Lower leg skin (tissue), 4 donors: ENCODE data around the gene TBXAS1. TPM values are rescaled to one million over a fixed set of nuclear protein-coding genes. Genes with fewer than 3 reads are reported as not detected.
A peak's percentile ranks its signal among the peaks of the same experiment; 100 is the strongest.

ENCODE experiments used
- DNase-seq, 2 donors: peaks; one replicate each; pipeline ENCODE4 v3.0.0-alpha.2; 2019; ENCODE audit warnings: low spot score in 2 of 2
- H3K4me3 ChIP-seq: fragments of 200-600 bp; sonication (generic); 2 replicates; pipeline ENCODE4 v1.5.1; 2017; ENCODE audit warnings: mild to moderate bottlenecking, low read depth; ENCODE audit not compliant: poor library complexity, severe bottlenecking
- POLR2A ChIP-seq, 2 donors: fragments of 450-650 bp; IDR thresholded peaks; one replicate each; pipeline ENCODE4 v1.6.1; 2016 to 2017; ENCODE audit warnings: antibody characterized with exemption in 2 of 2, mild to moderate bottlenecking in 1 of 2, moderate library complexity in 1 of 2
- WGBS, 2 donors: methylation state at CpG; one replicate each; pipeline ENCODE4 v1.1.5; 2018; 5-methylcytosine and 5-hydroxymethylcytosine counted together
- intact Hi-C: fragments of 100-400 bp; cut with DNase I; formaldehyde crosslinking; loops from one replicate; pipeline ENCODE4 v1.15.0; 2023; ENCODE audit warnings: low total_unique reads
- total RNA-seq, 4 donors: library from RNA; depleted of rRNA; stranded (reverse); fragments of >200 nt; gene quantifications; one replicate each; pipeline ENCODE4 v1.1.0, GENCODE V29; 2016
- TF ChIP-seq, protein P1 (sequence below), 3 donors: fragments of 450-650 bp; IDR thresholded peaks; one replicate each; pipeline ENCODE4 v1.5.1; 2016; ENCODE audit warnings: antibody characterized with exemption in 3 of 3, mild to moderate bottlenecking in 3 of 3, moderate library complexity in 2 of 3

Gene TBXAS1
- total RNA-seq, 4 donors from 2014 or later, result 0.91 to 9.9 (median 2.4) TPM

GRCh38 chr7:139797607-139798006 is 31.5 kb upstream of the TBXAS1 start:
- TF ChIP-seq POLR2A (IDR thresholded peaks at IDR 0.05), result no peak
- TF ChIP-seq, protein P1, sequence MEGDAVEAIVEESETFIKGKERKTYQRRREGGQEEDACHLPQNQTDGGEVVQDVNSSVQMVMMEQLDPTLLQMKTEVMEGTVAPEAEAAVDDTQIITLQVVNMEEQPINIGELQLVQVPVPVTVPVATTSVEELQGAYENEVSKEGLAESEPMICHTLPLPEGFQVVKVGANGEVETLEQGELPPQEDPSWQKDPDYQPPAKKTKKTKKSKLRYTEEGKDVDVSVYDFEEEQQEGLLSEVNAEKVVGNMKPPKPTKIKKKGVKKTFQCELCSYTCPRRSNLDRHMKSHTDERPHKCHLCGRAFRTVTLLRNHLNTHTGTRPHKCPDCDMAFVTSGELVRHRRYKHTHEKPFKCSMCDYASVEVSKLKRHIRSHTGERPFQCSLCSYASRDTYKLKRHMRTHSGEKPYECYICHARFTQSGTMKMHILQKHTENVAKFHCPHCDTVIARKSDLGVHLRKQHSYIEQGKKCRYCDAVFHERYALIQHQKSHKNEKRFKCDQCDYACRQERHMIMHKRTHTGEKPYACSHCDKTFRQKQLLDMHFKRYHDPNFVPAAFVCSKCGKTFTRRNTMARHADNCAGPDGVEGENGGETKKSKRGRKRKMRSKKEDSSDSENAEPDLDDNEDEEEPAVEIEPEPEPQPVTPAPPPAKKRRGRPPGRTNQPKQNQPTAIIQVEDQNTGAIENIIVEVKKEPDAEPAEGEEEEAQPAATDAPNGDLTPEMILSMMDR (IDR thresholded peaks at IDR 0.05), result no peak
- intact Hi-C loops, result no loop called here
- DNase-seq, result no peak
- WGBS, 2 donors, result 68 to 70% methylated on average over 2 of the region's 2 CpGs
- no peak overlapping the region for H3K4me3 ChIP-seq

GRCh38 chr7:139798221-139798620 is 30.8 kb upstream of the TBXAS1 start:
- H3K4me3 ChIP-seq, result no peak overlapping the region
- 14 to 23% methylated on average over 10 of the region's 10 CpGs for WGBS, 2 donors
- DNase-seq, result no peak
- intact Hi-C loops, result no loop called here
- TF ChIP-seq, protein P1 (IDR thresholded peaks at IDR 0.05), result no peak
- no peak for TF ChIP-seq POLR2A (IDR thresholded peaks at IDR 0.05)

DNA sequence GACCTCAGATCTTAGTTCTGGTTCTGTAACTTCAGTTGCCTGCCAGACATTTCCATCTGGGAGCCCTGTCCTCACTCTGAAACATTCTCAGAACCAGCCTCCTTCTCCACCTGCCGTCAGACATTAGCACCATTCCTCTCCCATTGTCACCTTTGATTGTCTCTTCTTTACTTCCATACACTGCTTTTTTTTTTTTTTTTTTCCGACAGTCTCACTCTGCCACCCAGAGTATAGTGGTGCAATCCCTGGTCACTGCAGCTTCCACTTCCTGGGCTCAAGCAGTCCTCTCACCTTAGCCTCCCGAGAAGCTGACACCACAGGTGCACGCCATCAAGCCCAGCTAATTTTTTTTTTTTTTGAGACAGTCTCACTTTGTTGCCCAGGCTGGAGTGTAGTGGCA is 30.2 kb upstream of the TBXAS1 start:
- TF ChIP-seq, protein P1 (IDR thresholded peaks at IDR 0.05), result no peak
- TF ChIP-seq POLR2A (IDR thresholded peaks at IDR 0.05), result no peak
- 92 to 94% methylated on average over 3 to 4 of the region's 4 CpGs for WGBS, 2 donors
- no peak for DNase-seq

DNA sequence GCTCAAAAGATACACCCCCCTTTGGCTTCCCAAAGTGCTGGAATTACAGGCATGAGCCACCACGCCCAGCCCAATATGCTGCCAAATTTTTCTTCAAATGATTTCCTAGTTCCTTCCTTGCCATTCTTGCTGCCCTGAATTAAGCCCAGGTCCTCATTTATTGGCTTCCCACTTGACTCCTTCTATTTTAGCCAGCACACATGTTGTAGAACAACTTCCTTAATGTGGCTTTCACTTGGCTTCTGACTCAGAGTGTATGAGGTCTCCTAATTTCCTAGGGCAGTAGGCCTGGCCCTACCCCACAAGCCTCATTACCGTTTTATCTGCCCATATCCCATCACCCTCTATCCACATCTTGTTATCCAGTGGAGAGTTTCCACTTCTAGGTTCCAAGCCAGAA is 29.5 kb upstream of the TBXAS1 start:
- WGBS, 2 donors, result 27 to 33% methylated on average over 2 of the region's 2 CpGs
- no peak for TF ChIP-seq POLR2A (IDR thresholded peaks at IDR 0.05)
- TF ChIP-seq, protein P1 (IDR thresholded peaks at IDR 0.05), result no peak
- no peak for DNase-seq
- H3K4me3 ChIP-seq, result no peak overlapping the region
- intact Hi-C loops, result no loop called here

More for the DNA sequence above, 30.2 kb upstream of the TBXAS1 start:
- H3K4me3 ChIP-seq, result no peak overlapping the region
- intact Hi-C loops, result no loop called here

- 95% methylated on average over 1 of the region's 1 CpG for WGBS, 2 donors
These were observed 24.5 kb upstream of the TBXAS1 start for GRCh38 chr7:139804571-139804970.

DNA sequence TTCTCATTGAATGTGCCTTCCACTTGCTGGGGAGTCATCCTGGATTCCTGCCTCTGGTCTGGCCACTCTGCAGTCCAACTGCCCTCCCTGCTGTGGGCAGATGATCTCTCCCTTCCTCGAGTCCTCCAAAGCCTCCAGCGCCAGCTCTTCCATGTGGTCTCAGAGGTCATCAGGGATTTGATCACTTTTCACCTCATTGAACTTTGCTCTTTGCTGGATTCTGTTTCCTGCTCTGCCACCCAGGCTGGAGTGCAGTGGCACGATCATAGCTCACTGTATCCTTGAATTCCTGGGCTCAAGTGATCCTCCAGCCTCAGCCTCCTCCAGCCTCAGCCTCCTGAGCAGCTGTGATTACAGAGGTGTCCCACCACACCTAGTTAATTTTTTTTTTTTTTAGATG is 22.1 kb upstream of the TBXAS1 start:
- peak in 1 of 2 donors; percentile 26 for DNase-seq
- TF ChIP-seq POLR2A (IDR thresholded peaks at IDR 0.05), result no peak
- TF ChIP-seq, protein P1 (IDR thresholded peaks at IDR 0.05), result no peak
- no peak overlapping the region for H3K4me3 ChIP-seq
- intact Hi-C loops, result no loop called here
- 67 to 78% methylated on average over 3 of the region's 3 CpGs for WGBS, 2 donors

More at GRCh38 chr7:139804571-139804970, 24.5 kb upstream of the TBXAS1 start:
- no peak for DNase-seq
- intact Hi-C loops, result no loop called here
- H3K4me3 ChIP-seq, result no peak overlapping the region
- TF ChIP-seq POLR2A (IDR thresholded peaks at IDR 0.05), result no peak
